Measurements from ENCODE around the gene IFITM1.
"Not testable (repeated sequence)": the region's sequence is repeated elsewhere in the genome, so short reads cannot be mapped to it uniquely, and the experiment has no call there.

The IFITM1 gene

GRCh38 chr11:294780-295179, 19.1 kb upstream of the IFITM1 start:
- no peak for DNase-seq

DNA sequence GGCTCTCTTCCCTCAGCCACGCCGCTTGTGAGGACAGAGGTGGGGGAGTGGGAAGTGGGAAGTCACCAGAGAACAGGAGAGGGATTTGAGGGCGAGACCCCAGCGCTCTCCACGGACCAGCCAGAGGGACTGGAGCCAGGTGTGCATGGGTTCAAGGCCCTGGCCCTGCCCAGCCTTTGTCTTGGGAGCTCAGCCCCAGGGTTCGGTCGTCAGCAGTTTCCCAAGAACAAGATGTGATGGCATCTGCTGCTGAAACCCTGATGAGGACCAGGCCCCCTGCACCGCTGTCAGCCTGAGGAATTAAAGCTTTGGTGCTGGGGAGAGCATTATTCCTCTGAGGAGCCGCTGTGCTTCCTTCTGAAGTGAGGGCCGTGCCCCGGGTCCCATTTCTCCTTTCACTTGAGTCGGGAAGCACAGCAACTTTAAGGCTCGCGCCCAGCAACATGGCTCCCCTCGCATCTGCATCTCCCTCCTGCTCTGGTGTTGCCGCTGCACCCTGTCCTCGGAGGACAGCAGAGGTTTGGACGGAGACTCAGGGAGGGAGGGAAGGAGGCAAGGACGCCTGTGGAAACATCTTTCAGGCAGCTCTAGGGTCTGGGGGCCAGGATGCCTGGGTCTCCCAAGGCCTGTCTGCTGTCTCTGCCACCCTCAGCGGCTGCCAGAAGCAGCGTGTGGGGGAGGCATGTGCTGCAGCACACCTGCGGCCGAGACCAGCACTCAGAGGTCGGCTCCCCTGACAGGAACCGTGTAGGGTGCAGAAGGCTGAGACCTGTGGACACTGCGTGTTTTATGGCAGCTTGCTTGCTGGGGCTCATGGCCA, 18.3 kb upstream of the IFITM1 start:
- no peak for DNase-seq

GRCh38 chr11:296171-297050, 17.4 kb upstream of the IFITM1 start:
- DNase-seq, result no peak

DNA sequence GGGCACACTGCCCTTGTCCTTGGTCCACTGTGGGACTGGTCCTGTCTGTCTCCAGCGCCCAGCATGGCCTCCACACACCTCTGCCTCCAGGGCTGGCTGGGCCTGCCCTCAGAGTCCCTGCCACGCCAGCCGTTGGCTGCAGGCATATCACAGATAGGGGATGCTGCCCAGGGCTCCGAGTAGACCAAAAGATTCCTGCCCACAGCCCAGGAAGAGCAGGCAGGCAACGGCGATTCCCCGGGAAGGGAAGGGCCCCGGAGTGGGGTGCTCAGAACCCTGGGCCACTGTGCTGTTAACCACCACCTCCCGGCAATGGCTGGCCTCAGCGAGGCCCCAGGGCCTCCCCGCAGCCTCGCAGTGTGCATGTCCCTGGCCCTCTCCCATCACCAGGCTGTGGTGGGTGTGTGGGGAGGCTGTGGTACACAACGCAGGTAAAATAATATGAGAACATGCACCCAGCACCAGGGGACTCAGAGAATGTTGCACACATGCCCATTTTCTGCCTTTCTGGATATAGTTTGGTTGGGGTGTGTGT, 16.7 kb upstream of the IFITM1 start:
- no peak for DNase-seq

DNA sequence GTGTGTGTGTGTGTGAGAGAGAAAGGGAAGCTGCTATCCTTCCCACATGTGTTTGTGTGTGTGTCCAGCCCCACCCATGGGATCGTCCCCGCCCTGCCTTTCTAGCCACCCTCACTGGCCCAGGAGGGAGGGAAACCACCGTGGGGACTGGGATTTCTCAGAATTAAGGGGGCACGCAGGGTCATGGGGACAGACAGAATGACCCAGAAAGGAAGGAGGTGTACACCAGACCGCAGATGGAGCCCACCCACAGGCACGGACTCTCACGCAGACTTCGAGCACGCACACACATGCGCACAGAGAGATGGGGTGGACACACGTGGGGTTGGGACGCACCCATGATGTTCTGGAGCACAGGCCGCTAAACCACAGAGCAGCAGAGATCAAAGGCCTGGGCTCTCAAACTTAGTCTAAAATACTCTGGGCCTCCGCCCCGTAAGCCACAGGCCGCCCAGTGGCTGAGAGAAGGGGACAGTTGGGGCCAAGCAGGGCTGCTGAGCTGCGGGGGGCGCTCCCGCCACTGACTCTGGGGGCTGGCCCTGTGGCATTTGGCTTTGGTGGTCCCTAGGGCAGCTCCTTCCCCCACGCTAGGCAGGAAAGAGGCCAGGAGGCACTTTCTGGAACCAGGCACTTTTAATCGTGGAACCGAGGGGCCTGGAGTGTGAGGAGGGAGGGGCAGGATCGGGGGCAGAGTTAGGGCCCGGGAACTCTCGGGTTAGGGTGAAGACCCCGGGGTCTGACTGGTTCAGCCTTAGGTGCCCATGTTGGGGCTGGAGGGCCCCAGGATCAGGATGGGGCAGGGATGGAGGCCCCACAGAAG, 16.0 kb upstream of the IFITM1 start:
- peak; percentile 68 for DNase-seq

DNA sequence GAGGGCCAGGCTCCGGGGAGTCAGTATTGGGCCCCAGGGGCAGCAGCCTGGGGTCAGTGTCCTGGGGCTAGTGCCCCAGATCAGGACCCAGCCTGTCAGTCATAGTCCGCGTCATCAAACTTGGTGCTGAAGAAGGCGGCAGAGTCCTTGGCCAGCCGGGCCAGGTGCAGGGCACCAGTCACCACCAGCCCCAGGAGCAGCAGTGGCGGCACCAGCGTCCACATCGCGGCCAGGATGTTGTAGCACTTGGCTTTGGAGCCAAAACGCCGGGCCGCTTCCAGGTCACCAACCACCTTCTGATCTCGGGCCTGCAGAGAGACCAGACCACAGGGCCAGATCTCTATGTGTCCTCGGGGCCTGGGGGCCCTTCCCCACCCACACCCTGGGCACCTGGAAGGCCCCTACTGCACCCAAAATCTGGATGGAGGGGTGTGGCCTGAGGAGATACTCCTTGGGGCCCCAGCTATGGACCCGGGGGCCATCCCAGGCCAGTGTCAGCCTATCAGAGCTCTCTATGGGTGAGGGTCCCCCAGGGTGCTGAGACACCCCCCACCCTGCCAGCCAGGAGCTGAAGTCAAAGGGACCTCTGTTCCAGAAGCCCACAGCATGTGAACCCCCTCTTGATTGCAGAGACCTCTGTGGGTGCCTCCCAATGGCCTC, 15.3 kb upstream of the IFITM1 start:
- no peak for DNase-seq

DNA sequence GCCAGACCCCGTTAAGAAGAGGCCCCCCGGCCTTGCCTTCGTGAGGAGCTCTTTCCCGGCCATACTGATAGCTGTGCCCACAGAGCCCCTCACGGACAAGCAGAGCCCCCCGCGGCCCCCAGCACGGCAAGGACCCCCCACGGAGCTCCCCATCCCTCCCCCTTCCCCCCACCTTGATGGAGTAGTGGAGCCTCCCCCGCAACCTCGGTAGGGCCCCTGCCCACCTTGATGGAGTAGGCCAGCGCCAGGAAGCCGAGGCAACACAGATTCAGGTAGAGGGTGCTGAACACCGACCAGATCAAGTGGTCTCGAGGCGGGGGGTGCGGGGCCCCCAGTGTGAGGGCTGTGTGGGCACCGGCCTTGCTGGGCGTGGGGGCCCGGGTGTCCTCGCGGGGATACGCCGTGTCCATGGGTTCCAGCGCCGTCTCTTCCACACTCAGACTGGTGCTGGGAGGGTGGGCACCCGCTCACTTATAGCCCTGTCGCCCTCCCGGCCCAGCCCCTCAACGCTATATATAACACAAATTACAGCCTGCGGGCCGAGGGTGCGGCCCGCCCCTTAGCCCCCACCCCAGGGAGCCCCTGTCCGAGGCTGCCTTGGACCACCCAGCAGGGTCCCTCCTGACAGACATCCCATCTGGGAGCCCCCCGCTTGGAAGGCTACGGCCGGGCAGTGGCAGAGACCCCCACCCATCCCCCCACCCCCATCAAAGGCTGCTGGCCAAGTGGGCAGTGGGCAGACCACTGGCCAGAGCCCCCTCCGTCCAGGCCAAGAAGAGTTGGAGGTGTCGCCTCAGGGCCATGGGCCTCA, 14.6 kb upstream of the IFITM1 start, which contains the start of gene IFITM5:
IFITM5 (minus strand) TSS at position 446 of the 811 bp plus-strand sequence; CDS start at position 410, 36 bp downstream.
- DNase-seq, result no peak

DNA sequence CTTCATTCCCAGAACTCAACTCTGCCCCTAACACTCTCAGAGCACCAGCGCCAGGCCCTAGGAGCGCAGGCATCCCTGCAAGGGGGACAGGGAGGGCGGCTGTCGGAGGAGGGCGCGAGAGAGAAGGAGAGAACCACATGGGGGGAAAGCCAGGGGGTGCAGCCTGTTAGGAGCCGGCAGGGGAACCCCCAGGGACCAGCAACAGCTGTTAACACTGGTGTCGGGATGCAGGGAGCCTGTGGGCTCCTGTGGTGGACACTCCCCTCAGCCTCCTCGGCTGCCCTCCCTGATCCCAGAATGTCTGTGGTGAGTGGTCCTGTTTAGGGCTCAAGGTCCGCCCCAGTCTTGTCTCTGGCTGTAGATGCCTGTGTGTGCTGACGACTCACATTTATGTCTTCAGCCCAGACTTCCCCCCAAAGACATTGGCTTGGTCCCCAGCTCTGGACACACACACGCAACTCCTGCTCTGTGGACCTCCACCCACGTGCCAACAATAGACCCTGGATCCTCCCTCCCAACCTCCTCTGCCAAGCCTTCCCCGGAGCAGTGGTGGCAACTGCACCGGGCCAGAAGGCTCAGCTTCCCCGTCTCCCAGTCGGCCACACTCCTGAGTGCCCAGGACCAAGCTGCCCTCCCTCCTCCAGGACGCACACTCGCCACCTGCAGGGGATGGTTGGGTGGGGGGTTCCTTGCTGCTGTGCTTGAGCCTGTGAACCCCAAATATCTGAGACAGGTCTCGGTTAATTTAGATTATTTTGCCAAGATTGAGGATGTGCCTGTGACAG, 13.7 kb upstream of the IFITM1 start:
- no peak for DNase-seq

- no peak for DNase-seq
Observed at GRCh38 chr11:303363-303762, 10.5 kb upstream of the IFITM1 start.

DNA sequence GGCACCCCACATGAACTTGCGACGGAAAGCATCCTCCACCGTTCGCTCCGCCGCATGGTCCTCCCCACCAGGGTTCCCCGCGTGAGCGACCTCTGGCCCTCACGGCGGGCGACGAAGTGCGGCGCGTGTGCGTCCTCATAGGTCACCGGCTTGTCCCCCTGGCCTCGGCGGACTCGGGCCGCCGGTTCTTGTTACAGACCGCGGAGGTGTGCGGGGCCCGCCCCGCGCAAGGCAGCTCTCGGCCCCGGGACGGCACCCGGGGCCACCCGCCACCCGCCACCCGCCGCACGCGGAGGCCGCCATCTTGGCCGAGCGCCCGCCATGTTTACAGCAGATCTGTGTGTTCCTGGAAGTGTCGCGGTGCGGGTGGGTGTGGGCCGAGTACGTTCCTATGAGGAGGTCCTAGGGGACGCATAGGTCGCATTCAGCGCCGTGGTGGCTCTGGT, 9.8 kb upstream of the IFITM1 start:
- no peak for DNase-seq

DNA sequence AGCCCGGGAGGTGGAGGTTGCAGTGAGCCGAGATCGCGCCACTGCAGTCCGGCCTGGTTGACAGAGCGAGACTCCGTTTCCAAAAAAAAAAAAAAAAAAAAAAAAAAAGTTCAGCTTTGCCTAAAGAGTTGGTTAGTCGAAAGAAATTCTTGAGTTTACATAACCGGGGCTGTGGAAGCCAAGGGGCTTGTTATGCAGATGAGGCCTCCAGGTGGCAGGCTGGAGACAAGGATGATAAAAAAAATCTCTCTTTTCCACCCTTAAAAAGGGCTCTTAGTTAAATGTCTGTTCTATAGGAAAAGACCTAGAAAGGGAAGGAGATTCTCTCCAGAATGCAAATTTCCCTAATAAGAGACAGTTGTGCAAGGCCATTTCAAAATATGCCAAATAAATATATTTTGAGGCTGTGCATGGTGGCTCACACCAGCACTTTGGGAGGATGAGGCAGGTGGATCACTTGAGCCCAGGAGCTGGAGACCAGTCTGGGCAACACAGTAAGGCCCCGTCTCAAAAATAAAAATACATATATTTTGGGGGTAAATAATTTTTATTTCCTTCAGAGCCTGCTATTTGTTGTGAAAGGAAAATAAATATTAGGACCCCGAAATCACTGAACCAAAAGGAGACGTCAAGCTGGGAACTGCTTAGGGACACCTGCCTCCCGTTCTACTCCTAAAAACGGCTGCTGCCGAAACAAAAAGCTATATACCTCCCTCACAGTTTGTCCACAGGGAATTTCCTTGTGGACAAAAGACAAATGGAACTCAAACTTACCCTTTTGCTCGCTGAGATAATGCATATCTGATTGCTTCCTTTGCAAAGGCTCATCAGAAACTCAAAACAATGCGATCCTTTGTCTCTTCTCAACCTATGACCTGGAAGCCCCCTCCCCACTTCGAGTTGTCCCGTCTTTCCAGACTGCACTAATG, 8.7 kb upstream of the IFITM1 start:
- peak; percentile 69 for DNase-seq

GRCh38 chr11:305844-306211, 8.0 kb upstream of the IFITM1 start:
- DNase-seq, result no peak

- no peak for DNase-seq
Observed at GRCh38 chr11:306645-307371, 7.0 kb upstream of the IFITM1 start.

GRCh38 chr11:307766-308708, 5.8 kb upstream of the IFITM1 start, which contains the start of gene IFITM2:
Gene IFITM2 (plus strand): TSS chr11:307816. CDS start chr11:308193, 377 bp downstream.
- peak; percentile 70 for DNase-seq

DNA sequence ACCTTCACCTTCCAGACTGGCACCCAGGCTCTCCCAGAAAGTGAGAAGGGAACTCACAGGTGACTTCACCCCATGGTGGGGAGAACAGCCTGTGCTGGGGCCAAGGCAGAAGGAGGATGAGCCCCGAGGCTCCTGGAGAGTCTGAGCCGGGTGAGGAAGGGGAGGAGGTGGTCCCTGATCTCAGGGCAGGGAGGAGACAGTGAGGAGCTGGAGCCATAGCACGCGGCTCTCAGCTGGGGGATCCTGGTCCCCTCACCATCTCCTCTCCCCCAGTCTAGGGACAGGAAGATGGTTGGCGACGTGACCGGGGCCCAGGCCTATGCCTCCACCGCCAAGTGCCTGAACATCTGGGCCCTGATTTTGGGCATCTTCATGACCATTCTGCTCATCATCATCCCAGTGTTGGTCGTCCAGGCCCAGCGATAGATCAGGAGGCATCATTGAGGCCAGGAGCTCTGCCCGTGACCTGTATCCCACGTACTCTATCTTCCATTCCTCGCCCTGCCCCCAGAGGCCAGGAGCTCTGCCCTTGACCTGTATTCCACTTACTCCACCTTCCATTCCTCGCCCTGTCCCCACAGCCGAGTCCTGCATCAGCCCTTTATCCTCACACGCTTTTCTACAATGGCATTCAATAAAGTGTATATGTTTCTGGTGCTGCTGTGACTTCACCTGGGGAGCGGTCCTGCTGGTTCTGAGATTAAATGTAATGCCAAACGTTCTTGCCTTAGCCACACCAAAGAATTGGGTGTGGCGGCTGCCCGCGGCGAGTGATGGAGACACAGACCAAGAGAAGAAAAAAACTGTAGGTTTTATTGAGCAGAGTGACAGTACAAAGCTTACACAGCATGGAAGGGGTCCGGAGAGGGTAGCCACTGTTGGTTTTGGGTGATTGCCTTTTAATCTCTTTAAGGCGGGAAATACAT, 4.8 kb upstream of the IFITM1 start:
- not testable (repeated sequence) for DNase-seq

DNA sequence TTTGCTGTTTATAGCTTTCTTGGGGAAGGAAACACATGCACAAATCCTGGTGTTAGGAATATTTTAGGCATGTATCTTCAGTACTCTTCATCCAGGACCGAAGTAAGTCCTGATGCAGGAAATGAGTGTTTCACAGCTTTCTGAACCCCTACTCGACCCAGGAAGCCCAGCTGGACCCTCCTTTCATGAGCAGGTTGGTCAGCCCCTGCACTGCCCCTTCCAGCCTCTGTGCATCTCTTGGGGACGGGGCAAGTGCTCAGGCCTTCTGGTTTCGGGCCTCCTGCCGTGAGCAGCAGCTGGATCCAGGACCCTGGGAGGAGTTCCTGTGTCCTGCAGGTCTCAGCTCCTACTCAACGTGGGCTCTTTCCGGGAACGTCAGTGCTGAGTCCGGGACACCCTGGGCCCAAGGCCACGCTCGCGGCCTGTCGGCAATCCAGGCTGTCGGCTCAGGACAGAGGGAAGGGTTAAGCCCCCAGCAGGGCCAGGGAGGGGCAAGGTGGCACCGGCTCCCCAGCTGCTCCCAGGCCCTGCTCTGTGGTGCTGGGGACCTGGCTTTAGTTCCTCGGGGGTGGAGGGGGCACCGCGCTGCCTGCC, 3.8 kb upstream of the IFITM1 start:
- not testable (repeated sequence) for DNase-seq
